NOMO-1 (cell line): Measurements from ENCODE around the gene GABRA4.

Source experiments
- DNase-seq, 2 experiments: peaks; one replicate each; lab custom pipeline; 2025; ENCODE audit not compliant: unreplicated experiment in 2 of 2; lab: John Stamatoyannopoulos, UW

The GABRA4 gene

GRCh38 chr4:46934726-46935125 lies 58.7 kb downstream of the GABRA4 start:
- no peak for DNase-seq

GRCh38 chr4:46933686-46934085 lies 59.7 kb downstream of the GABRA4 start:
- no peak for DNase-seq

GRCh38 chr4:46931981-46932380 lies 61.4 kb downstream of the GABRA4 start:
- DNase-seq = peak; percentile 30 to 61

- no peak for DNase-seq
Measured at GRCh38 chr4:46930891-46931290, 62.5 kb downstream of the GABRA4 start.

- no peak for DNase-seq
Measured at GRCh38 chr4:46927201-46927600, 66.2 kb downstream of the GABRA4 start.

GRCh38 chr4:46924789-46925529 lies 68.4 kb downstream of the GABRA4 start:
- DNase-seq = no peak

- DNase-seq = no peak
Measured at GRCh38 chr4:46922205-46922604, 71.2 kb downstream of the GABRA4 start.

GRCh38 chr4:46909078-46909477 lies 84.3 kb downstream of the GABRA4 start, which contains the start of gene COX7B2:
Gene COX7B2, minus strand, starts transcription at chr4:46909245. Its CDS starts 174,053 bp downstream, at chr4:46735192.
- no peak for DNase-seq

- no peak for DNase-seq
Measured at GRCh38 chr4:46908148-46908547, 85.2 kb downstream of the GABRA4 start.

- DNase-seq = no peak
Measured at GRCh38 chr4:46900082-46900481, 93.3 kb downstream of the GABRA4 start.

GRCh38 chr4:46894826-46895225 lies 98.6 kb downstream of the GABRA4 start:
- peak in 1 of 2 experiments; percentile 50 for DNase-seq

- DNase-seq = no peak
Measured at GRCh38 chr4:46890056-46890455, 103.3 kb downstream of the GABRA4 start.

GRCh38 chr4:46889410-46889809 lies 104.0 kb downstream of the GABRA4 start:
- DNase-seq = no peak

GRCh38 chr4:46886711-46887110 lies 106.7 kb downstream of the GABRA4 start:
- DNase-seq = peak in 1 of 2 experiments; percentile 2

- no peak for DNase-seq
Measured at GRCh38 chr4:46878641-46879040, 114.7 kb downstream of the GABRA4 start.

- no peak for DNase-seq
Measured at GRCh38 chr4:46874811-46875210, 118.6 kb downstream of the GABRA4 start.

- no peak for DNase-seq
Measured at GRCh38 chr4:46870411-46870810, 123.0 kb downstream of the GABRA4 start.
